SK-N-SH treated with all-trans-retinoic acid at 6 μM for 48 hours (cell line): ENCODE results near the gene CUL7.

Experiments used
- ATAC-seq: fragments of 200-7000 bp; cut with Tn5 transposase; 3 replicates; pipeline ENCODE4 v1.9.1; 2020; ENCODE audit warnings: mild to moderate bottlenecking, moderate library complexity
- ARNTL ChIP-seq: fragments of 450-650 bp; formaldehyde crosslinking; IDR thresholded peaks from 2 replicates; pipeline ENCODE4 v1.5.0; 2020; ENCODE audit warnings: low read depth, mild to moderate bottlenecking, moderate library complexity, borderline replicate concordance
- BACH2 ChIP-seq: fragments of 250-450 bp; sonication (Bioruptor Pico); IDR thresholded peaks from 2 replicates; pipeline ENCODE4 v1.9.0; 2021; ENCODE audit warnings: mild to moderate bottlenecking, borderline replicate concordance
- CREB5 ChIP-seq: fragments of 250-450 bp; sonication (Bioruptor Pico); IDR thresholded peaks from 2 replicates; pipeline ENCODE4 v1.5.1; 2020; ENCODE audit warnings: low read depth, mild to moderate bottlenecking, moderate library complexity
- CSDC2 ChIP-seq: fragments of 250-450 bp; sonication (Bioruptor Pico); IDR thresholded peaks from 2 replicates; pipeline ENCODE4 v1.5.0; 2020; ENCODE audit warnings: mild to moderate bottlenecking, moderate library complexity
- CSRNP3 ChIP-seq: fragments of 250-450 bp; sonication (Bioruptor Pico); IDR thresholded peaks from 2 replicates; pipeline ENCODE4 v1.5.1; 2021; ENCODE audit warnings: mild to moderate bottlenecking, moderate library complexity
- ESRRG ChIP-seq: fragments of 250-450 bp; sonication (Bioruptor Pico); IDR thresholded peaks from 2 replicates; pipeline ENCODE4 v1.6.1; 2021; ENCODE audit warnings: mild to moderate bottlenecking
- GLIS3 ChIP-seq: fragments of 250-450 bp; sonication (Bioruptor Pico); IDR thresholded peaks from 2 replicates; pipeline ENCODE4 v1.5.0; 2020; ENCODE audit warnings: mild to moderate bottlenecking, moderate library complexity
- OSR1 ChIP-seq: fragments of 250-450 bp; sonication (Bioruptor Pico); IDR thresholded peaks from 2 replicates; pipeline ENCODE4 v1.8.0; 2022; ENCODE audit warnings: moderate library complexity, mild to moderate bottlenecking, inconsistent platforms
- PATZ1 ChIP-seq: fragments of 250-450 bp; sonication (Bioruptor Pico); IDR thresholded peaks from 2 replicates; pipeline ENCODE4 v1.8.0; 2020; ENCODE audit warnings: mild to moderate bottlenecking, moderate library complexity, borderline replicate concordance
- POU6F1 ChIP-seq: fragments of 250-450 bp; sonication (Bioruptor Pico); IDR thresholded peaks from 2 replicates; pipeline ENCODE4 v1.8.0; 2021; ENCODE audit warnings: low read depth, mild to moderate bottlenecking, moderate library complexity, borderline replicate concordance
- PPARA ChIP-seq: fragments of 250-450 bp; sonication (Bioruptor Pico); IDR thresholded peaks from 2 replicates; pipeline ENCODE4 v1.5.0; 2020; ENCODE audit warnings: mild to moderate bottlenecking, borderline replicate concordance
- RARB ChIP-seq: fragments of 250-450 bp; sonication (Bioruptor Pico); IDR thresholded peaks from 2 replicates; pipeline ENCODE4 v1.8.0; 2021; ENCODE audit warnings: mild to moderate bottlenecking, moderate library complexity
- SNAI2 ChIP-seq: fragments of 250-450 bp; sonication (Bioruptor Pico); IDR thresholded peaks from 2 replicates; pipeline ENCODE4 v1.5.0; 2020; ENCODE audit warnings: mild to moderate bottlenecking, moderate library complexity
- TCF4 ChIP-seq: fragments of 250-450 bp; sonication (Bioruptor Pico); IDR thresholded peaks from 2 replicates; pipeline ENCODE4 v1.8.0; 2021; ENCODE audit warnings: mild to moderate bottlenecking, moderate library complexity, borderline replicate concordance
- TOX ChIP-seq: fragments of 250-450 bp; sonication (Bioruptor Pico); IDR thresholded peaks from 2 replicates; pipeline ENCODE4 v1.8.0; 2021; ENCODE audit warnings: mild to moderate bottlenecking, moderate library complexity, borderline replicate concordance
- TSHZ2 ChIP-seq: fragments of 250-450 bp; sonication (Bioruptor Pico); IDR thresholded peaks from 2 replicates; pipeline ENCODE4 v1.5.0; 2020; ENCODE audit warnings: mild to moderate bottlenecking, moderate library complexity
- ZC3H10 ChIP-seq: fragments of 250-450 bp; sonication (Bioruptor Pico); IDR thresholded peaks from 2 replicates; pipeline ENCODE4 v1.5.1; 2021; ENCODE audit warnings: mild to moderate bottlenecking, moderate library complexity
- ZFP3 ChIP-seq: fragments of 250-450 bp; sonication (Bioruptor Pico); IDR thresholded peaks from 2 replicates; pipeline ENCODE4 v1.5.0; 2020; ENCODE audit warnings: mild to moderate bottlenecking, moderate library complexity
- ZFP30 ChIP-seq: fragments of 450-650 bp; formaldehyde crosslinking; IDR thresholded peaks from 2 replicates; pipeline ENCODE4 v1.5.0; 2022; ENCODE audit warnings: mild to moderate bottlenecking, moderate library complexity
- ZNF70 ChIP-seq: fragments of 450-650 bp; formaldehyde crosslinking; IDR thresholded peaks from 2 replicates; pipeline ENCODE4 v1.5.0; 2020; ENCODE audit warnings: mild to moderate bottlenecking, moderate library complexity
- ZNF8 ChIP-seq: fragments of 450-650 bp; formaldehyde crosslinking; IDR thresholded peaks from 2 replicates; pipeline ENCODE4 v1.5.0; 2020; ENCODE audit warnings: mild to moderate bottlenecking, moderate library complexity

CUL7 gene

GRCh38 chr6:43059168-43060033 is 5.8 kb upstream of the CUL7 start, which contains the start of the genes KLC4 and MRPL2:
TSS of gene KLC4 (plus strand) at chr6:43059631. CDS start at chr6:43061336, 1,705 bp downstream.
TSS of gene MRPL2 (minus strand) at chr6:43059434. CDS start at chr6:43059381, 53 bp downstream.
- peak; percentile 97 for ATAC-seq
- TF ChIP-seq SNAI2 (CRISPR knock-in tag): no peak
- TF ChIP-seq TCF4 (CRISPR knock-in tag): no peak
- no peak for TF ChIP-seq OSR1 (CRISPR knock-in tag)
- no peak for TF ChIP-seq TOX (CRISPR knock-in tag)
- no peak for TF ChIP-seq PPARA (CRISPR knock-in tag)
- no peak for TF ChIP-seq ZNF70 (CRISPR knock-in tag)
- no peak for TF ChIP-seq ZFP3
- no peak for TF ChIP-seq ZC3H10 (CRISPR knock-in tag)
- no peak for TF ChIP-seq ZNF8 (CRISPR knock-in tag)
- TF ChIP-seq BACH2 (CRISPR knock-in tag): no peak
- no peak for TF ChIP-seq CSDC2 (CRISPR knock-in tag)
- no peak for TF ChIP-seq ARNTL
- TF ChIP-seq TSHZ2: no peak
- no peak for TF ChIP-seq PATZ1 (CRISPR knock-in tag)
- no peak for TF ChIP-seq RARB (CRISPR knock-in tag)

GRCh38 chr6:43058531-43058930 is 4.9 kb upstream of the CUL7 start:
- no peak for ATAC-seq
- TF ChIP-seq GLIS3: no peak
- TF ChIP-seq CREB5: no peak
- TF ChIP-seq ZFP30 (CRISPR knock-in tag): no peak
- no peak for TF ChIP-seq PPARA (CRISPR knock-in tag)
- TF ChIP-seq TSHZ2: no peak
- TF ChIP-seq ESRRG: no peak

GRCh38 chr6:43055966-43056365 is 2.3 kb upstream of the CUL7 start:
- no peak for ATAC-seq
- no peak for TF ChIP-seq TSHZ2
- TF ChIP-seq SNAI2 (CRISPR knock-in tag): no peak
- TF ChIP-seq ZC3H10 (CRISPR knock-in tag): no peak
- TF ChIP-seq ESRRG: no peak
- no peak for TF ChIP-seq ZNF8 (CRISPR knock-in tag)
- TF ChIP-seq POU6F1 (CRISPR knock-in tag): no peak
- TF ChIP-seq OSR1 (CRISPR knock-in tag): no peak
- TF ChIP-seq RARB (CRISPR knock-in tag): no peak
- TF ChIP-seq CSRNP3 (CRISPR knock-in tag): no peak
